Suppressor macrophage treated with lipopolysaccharide for 1 hour (primary cell): ENCODE measurements around the gene ARHGEF5.
"Not testable (repeated sequence)": the region's sequence is repeated elsewhere in the genome, so short reads cannot be mapped to it uniquely, and the experiment has no call there.

Experiments
- DNase-seq, 3 donors: peaks; one replicate each; pipeline ENCODE4 v3.0.0-alpha.2; 2020 to 2022

ARHGEF5 gene

DNA sequence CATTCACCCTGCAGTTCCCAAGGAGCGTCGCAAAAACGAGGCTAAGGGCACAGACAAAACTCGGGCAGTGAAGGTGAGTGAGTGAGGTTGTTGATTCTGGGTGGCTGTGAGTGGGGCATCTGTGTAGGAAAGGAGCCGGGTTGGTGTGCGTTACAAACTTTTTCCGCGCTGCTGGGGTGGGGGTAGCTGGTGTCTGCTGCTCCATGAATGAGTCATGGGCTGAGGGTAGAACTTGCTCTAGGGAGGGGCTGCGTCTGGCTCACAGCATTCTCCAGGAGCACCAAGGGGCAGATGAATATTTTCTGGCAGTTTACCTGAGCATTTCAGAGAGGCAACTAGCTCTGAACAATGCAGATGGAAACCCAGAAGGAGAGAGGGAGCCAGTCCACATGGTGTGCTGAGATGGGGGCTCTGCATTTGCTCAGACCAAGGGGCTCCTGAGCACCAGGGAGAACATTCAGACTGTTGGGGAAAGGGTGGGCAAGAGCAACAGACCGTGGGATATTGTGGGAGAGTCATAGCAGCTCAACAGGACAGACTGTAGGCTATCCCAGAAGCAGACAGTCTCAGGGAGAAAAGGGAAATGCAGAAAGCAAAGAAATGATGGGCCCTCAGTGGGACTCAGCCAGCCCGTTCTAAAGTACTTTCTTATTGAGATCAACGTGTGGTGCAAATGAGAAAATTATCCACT is 29.5 kb downstream of the ARHGEF5 start:
- DNase-seq: no peak

DNA sequence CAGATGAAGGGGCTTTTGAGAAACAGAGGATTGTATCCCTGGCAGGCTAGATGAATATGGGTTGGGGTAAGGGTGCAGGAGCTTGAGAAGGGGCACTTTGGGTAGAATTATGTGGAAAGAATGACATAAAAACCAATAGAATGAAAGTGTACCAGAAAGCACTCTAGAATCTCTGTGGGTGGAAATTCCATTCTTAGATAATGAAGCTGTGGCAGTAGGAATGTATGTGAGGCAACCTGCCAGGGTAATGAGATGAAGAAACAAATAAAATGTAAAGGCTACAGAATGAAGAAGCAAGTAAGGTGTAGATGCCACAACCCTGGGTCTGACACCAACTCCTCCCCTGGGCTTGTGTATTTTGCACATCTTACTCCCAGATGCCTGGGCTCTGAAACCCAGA is 31.5 kb downstream of the ARHGEF5 start:
- DNase-seq: no peak

DNA sequence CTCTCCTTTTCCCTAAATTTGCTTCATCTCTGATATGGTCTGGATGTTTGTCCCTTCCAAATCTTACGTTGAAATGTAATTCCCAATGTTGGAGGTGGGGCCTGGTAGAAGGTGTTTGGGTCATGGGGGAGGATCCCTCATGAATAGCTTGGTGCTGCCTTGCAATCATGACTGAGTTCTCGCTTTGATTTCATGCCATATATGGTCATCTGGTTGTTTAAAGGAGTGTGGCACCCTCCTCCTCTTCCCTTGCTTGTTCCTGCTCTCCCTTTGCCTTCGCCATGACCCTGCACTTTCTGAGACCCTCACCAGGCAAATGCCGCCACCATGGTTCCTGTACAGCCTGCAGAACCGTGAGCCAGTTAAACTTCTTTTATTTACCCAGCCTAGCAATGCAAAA is 33.7 kb downstream of the ARHGEF5 start:
- no peak for DNase-seq

DNA sequence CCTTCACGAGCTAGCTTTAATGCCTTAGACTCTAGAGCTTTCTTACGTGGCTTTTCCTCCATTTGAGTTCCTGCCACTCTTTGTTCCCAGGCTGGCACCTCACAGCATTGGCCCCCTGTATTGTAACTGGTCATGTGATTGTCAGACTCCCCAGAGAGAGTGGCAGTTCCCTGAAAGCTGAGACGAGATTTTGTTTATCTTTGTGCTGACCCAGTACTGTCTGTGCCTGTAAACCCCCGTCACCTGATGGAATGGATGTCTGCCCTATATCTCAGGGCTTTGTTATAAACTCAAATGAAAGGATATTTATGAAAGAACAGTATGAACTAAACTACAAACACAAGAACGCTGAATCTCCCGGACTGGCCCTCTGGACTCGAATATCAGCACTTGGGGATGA is 35.3 kb downstream of the ARHGEF5 start:
- DNase-seq: no peak

DNA sequence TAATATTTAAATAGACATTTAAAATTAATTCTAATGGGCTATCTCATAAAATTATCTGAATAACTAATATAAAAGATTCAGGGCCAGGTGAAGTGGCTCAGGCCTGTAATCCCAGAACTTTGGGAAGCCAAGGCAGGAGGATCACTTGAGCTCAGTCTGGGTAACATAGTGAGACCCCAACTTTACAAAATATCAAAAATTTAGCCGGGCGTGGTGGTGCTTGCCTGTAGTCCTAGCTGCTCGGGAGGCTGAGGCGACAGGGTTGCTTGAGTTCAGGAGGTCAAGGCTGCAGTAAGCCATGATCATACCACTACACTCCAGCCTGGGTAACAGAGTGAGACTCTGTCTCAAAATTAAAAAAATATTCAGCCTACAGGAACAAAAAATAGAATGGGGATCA is 35.8 kb downstream of the ARHGEF5 start:
- no peak for DNase-seq

DNA sequence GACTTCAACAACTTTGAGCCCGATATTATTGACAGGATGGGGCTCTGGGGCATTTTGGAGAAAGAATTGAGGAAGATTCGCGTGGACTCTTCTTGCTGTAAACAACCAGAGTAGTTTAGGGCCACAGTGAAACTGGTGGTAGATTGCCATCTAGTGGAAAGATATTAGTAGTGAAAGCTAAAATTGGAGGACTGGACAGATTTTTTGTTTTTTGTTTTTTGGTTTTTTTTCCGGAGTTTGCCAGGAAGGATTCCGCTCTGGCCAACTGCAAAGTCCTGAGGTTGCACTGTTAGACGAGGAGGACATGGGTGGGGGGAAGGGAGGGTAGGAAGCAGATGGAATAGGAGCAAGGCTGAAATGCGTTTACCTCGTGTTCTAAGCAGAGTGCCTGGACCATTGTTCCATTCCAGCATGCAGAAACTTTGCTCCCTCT is 36.6 kb downstream of the ARHGEF5 start:
- DNase-seq: peak; percentile 59 to 76 (median 72)

DNA sequence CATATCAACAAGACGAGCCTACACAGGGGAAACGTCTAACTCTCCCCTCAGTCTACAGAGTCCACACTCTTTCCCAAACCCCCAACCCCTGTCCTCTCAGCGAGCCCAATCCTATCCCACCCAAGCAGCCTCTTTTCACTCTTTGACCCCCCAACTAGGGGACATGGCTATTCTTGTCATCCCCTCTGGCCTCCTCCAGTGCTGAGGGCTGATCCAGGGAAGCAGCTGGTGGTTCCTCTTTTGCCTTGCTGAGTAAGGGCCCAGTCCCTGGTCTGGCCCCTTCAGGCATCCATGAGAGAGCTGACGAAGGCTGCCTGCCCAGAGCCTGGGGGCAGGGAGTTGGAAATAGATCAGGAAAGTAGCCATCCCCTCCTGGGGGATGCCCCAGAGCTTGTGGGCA is 41.9 kb downstream of the ARHGEF5 start:
- DNase-seq: peak; percentile 20 to 39 (median 31)

DNA sequence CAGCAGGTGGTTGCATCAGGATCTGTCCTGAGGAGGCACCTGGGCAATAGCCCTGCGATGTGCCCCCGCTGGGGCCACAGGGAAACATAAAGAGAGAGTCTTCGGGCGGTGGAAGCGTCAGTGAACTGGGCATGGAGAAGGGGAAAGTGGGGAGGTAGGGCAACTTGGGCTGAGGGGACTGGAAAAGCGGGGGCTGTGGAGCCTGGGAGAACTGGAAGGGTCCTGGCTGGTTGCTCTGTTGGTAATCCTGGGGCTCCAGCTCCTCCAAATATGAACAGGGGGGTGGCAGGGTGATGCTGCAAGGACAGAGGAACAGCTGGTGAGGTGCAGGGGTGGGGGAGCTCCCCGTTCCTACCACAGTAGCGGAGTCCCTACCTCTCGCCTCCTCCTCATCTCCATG is 43.1 kb downstream of the ARHGEF5 start:
- no peak for DNase-seq

DNA sequence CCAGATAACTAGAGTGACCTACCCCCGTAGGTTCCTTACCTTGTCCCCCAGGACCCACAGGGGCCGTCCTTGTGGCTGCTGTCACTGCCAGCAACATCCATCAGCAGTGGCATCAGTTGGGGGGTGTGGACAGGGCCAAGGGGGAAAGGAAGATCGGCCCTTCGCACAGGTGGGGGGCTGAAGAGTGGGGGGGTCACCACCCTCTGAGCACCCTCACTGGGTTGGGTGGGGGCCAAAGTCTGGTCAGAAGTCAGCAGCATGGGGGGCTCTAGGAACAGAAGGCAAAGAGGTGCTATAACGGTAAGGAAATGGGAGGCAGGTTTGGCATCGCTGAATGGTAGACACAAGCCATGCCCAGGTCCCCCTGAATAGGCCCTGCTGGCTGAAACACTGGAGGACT is 43.7 kb downstream of the ARHGEF5 start:
- no peak for DNase-seq

DNA sequence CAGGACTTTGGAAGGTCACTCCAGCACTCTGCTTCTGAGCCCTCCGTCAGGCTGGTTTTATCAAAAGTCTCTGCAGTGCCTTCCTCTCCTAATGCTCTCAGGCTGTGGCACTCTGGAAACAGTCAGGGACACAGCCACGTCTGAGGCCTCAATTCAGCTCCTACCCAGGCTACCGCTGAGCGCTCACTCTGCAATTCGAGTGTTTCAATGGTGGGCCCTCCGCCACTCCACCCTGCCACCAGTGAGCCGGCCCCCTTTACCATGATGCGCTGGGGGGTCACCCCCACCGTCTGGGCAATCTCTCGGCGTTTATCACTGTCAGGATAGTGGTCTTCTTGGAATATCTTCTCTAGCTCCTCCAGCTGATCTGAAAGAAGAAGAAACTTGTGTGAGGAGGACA is 44.7 kb downstream of the ARHGEF5 start:
- DNase-seq: no peak

DNA sequence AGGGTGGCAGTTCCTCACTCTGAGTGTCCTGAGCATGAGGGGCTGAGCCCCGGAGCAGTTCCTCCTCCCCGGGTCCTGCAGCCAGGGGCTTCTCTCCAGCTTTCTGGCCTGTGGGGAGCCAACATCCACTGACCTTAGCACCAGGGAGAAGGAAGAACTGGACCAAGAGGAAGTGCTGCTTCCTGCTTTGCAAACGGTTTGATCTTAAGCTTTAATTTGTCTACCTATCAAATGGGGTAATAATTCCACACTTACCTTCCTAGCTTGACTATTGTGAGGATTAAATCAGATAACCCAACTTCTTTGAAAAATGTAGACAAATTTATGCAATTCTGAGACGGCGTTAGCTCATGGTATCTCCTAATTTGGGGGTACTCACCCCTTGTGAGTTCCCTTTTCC is 46.3 kb downstream of the ARHGEF5 start:
- no peak for DNase-seq

DNA sequence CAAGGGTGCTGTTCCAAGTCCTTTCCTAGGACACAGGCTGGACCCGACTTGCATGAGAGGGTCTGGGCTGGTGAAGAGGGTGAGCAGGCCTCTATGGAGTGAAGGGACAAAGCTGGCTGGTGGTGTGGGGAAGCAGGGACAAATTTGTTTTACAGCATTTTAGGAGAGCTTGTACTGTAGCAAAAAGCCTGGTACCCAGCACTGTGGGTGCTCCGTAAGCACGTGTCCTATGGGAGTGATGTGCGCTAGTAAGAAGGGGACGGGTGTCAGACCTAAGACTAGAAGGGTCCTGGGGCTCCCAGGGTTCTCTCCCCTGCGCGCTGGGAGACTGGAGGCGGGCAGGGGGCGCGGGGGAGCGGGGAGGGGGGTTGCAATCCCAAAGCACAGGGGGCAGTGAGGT is 47.9 kb downstream of the ARHGEF5 start:
- DNase-seq: no peak

DNA sequence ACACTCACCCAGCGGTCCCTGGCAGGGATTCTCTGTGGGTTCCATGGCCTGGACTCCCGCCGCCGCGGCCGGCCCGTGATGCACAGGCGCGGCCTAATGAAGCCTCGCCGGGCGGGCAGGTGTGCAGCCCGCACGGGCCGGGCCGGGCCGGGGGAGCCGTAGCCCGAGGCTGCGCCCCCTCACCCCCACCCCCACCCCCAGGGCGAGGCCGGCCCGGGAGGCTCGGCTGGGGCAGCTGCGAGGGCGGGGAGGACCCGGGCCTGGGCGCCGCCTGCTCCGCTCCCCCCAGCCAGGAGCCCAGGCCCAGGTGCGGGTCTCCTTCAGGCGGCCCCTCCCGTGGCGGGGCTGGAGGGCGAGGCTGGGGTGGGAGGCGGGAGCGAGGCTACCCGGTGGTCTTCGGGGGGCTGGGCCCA is 48.5 kb downstream of the ARHGEF5 start, which contains the start of gene NOBOX:
Gene NOBOX, minus strand, starts transcription at position 45 of the 413 bp plus-strand sequence.
- no peak for DNase-seq

DNA sequence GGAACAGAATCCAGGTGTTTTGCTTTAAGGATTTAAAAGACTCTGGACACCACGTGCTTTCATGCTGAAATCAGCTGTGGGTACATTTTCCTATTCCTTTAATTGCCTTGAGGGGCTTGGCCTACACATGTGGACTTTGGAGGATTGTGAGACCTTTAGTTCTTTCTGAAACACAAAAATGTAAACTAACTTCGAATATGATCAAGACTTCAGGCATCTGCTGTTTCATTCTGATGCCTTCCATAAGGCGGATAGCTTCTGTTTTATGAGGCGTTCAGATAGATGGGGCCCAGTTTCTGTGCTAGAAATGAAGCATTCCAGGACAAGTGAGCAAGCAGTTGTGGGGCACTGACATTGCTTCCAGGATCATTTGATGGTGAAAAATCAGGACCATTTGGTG is 49.7 kb downstream of the ARHGEF5 start:
- DNase-seq: no peak

DNA sequence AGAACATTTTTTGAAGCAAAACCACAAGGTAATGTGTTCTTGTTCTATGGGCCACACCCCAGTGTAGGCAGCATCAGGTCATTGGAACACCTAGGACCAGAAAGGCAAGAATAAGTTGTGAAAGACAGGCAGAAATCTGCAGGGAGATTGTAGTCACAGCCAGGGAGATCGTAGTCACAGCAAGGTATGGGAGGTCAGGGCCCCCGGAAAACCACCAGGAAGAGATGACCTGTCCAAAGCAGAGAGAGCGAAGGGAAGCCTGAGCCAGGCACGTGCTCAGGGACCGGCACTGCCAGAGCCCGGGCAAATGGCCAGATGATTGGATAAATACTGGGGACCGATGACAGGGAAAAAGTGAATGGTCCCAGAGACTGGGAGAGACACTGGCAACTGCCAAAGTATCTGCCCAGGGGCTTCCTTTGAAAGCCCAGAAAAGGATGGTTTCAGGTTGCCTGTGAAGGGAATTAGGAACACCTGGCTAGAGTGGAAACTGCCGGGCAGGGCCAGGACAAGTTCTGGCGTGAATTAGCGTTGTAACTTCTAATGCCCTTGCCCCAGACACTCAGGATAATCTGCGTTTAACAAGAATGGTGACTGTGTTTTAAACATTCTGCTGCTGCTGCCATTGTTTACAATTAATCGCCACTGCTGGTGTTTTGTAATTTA is 52.2 kb downstream of the ARHGEF5 start:
- DNase-seq: no peak

DNA sequence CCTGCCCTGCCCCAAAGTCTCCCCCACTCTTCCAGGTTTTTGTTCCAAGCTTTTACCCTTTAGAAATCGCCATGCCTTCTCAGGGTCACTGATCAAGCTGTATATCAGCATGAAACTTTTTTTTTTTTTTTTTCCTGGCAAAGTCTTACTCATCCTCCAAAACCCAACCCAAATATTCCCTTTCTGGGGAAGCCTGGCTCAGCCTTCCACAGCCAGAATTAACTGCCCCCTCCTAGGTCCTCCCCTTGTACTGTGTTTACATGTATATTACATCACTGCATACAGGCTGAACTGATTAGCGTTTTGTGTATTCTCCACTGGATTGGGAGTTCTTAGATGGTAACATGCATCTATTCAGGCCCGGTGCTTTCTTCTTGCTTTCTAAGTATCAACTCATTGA is 52.9 kb downstream of the ARHGEF5 start:
- no peak for DNase-seq

DNA sequence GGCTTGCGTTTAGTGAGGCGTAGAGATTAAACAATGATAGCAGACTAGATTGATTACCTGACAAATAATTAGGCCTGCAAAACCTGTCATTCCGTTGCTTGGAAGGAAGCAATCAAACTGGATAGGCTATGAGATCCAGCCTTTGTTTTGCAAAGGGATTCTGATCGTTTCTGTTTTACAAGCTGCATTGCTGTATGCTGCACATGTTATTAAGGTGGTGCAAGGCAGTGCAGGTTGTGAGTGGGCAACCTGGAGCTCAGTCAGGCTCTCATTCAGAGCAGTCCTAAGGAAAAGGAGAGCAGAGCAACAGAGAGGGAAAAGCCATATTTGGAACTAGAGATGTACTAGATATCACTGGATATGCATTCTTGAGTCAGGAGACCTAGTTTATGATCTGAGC is 55.2 kb downstream of the ARHGEF5 start:
- no peak for DNase-seq

DNA sequence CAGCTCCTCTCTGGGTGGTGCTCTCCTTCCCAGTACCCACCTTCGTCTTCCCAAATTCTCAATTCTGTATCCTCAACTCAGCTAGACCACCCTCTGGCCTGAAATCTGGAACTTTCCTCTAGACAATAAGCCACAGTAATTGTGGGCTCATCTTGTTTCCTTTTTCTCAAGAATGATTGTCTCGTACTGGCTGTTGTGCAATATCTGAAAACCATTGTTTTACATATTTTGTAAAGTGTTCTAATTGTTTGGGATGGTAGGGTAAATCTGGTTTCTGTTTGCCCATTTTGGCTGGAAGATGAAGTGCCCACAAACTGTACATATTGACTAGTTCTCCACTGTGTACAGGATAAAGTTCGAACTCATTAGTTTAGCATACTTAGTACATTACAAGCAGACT is 59.6 kb downstream of the ARHGEF5 start:
- DNase-seq: peak; percentile 7 to 40 (median 22)

DNA sequence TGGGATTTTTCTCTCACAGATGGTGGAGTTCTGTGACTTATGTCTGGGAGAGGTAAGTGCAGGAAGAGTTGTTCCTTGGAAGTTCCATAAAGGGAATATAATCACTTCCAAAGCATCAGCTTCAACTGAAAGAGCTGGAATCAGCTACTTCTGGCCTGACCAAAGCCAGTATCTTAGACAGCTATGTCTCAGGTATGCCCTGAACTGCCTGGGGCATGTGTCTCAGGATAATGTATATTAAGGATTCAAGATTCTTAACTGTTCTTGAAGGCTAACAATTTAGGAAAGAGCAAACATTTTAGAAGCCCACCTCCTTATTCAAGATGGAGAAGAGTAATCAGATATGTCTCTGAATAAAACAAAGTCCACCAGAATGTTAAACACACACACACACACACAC is 60.7 kb downstream of the ARHGEF5 start:
- DNase-seq: no peak

DNA sequence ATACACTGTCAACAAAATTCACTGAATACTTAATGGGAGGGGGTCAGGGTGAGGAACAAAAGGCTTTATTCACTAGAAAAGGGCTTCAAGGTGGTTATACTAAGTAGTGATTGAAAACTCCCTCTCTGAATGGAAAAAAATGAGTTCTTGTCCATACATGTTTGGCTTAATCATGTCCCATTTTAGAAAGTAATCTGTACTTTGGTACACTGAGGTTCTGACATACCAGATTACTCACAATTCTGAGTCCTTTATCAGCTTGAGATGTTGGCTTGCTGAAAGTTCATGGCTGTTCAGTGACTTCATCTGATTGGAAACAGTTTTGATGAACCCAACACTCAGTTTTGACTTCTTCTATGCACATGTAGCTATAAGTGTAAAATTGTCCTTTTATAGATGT is 61.1 kb downstream of the ARHGEF5 start:
- no peak for DNase-seq

DNA sequence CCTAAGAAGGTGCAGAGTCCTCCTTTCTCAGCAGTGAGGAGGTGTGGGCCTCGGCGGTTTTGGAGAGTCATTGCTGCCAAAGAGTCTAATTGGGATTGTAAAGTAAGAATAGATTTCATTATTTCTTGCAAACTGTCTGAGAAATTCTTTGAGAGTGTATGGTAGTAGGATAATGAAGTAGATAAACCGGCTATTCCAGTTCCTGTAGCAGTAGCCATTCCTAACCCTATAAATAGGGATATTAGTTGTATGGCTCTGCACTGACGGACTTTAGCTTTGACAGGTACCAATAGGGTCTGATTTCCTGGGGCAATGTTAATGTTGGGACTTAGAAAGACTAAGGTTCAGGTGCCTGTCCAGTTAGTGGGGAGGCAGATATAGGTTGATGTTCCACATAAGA is 63.7 kb downstream of the ARHGEF5 start:
- not testable (repeated sequence) for DNase-seq

DNA sequence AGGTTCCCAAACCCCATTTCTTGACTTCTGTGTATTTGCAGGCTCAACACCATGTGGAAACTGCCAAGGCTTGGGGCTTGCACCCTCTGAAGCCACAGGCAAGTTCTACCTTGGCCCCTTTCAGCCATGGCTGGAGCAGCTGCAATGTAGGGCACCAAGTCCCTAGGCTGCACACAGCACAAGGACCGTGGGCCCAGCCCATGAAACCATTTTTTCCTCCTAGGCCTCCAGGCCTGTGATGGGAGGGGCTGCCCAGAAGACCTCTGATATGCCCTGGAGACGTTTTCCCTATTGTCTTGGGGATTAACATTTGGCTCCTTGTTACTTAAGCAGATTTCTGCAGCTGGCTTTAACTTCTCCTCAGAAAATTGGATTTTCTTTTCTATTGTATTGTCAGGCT is 72.3 kb downstream of the ARHGEF5 start:
- DNase-seq: not testable (repeated sequence)

DNA sequence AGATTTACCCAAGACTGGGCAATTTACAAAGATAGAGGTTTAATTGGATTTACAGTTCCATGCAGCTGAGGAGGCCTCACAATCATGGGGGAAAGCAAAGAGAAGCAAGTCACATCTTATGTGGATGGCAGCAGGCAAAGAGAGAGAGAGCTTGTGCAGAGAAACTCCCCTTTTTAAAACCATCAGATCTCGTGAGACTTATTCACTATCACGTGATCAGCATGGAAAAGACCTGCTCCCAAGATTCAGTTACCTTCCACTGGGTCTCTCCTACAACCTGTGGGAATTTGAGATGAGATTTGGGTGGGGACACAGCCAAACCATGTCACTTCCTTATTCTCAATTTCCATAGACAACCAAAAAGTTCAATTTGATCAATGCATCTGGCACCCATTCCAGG is 73.2 kb downstream of the ARHGEF5 start:
- no peak for DNase-seq
